ENCODE results near the gene WASF2. TPM values are rescaled to one million over a fixed set of nuclear protein-coding genes. Genes with fewer than 3 reads are reported as not detected.
A peak's percentile ranks its signal among the peaks of the same experiment; 100 is the strongest.

WASF2 gene
- total and polyA plus RNA-seq, 2 of the 4 experiments (the other 2 are of a cell fraction), result 7.9 to 45.4 TPM

DNA sequence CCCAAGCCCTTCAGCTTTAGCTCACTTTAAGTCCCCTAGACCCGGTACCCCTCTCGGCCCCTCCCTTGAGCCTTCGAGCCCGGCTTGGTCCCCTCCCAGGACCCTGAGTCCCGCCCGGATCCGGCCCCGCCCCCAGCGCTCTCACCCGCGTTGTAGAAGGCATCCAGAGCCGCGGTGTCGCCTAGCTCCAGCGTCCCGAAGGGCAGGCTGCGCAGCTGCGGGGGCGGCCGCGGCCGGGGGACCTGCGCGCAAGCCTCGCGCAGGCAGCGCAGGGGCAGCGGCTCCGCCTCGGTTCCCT lies 123.9 kb downstream of the WASF2 start:
- Histone ChIP-seq H3K4me3 (ENCODE audit: insufficient read depth, low read depth, low read length) (peak overlapping the region; percentile 77), H3K56ac (ENCODE audit: extremely low read depth, insufficient read depth, low read length) (peak overlapping the region; percentile 70; the same call in 1 of the 2 replicates), H2AK9ac (replicated peaks; ENCODE audit: low read depth, low read length, poor library complexity) (peak overlapping the region; percentile 91), H3K36me3 (ENCODE audit: control insufficient read depth, insufficient read depth, low read length) (peaks cover 24% of the 10 kb centered on the region), H2BK15ac (ENCODE audit: low read depth, low read length) (no peak overlapping the region), H4K8ac (ENCODE audit: low read depth in 2 of 2, low read length in 2 of 2) (peak overlapping the region; percentile 24 to 66; a peak in 2 of 4 replicates), H2BK20ac (ENCODE audit: low read depth, low read length) (no peak overlapping the region), H3K4ac (ENCODE audit: low read depth, low read length) (peak overlapping the region; percentile 91), H3K4me2 (ENCODE audit: low read depth, low read length) (peak overlapping the region; percentile 81), H3K23ac (ENCODE audit: low read depth, low read length) (no peak overlapping the region), H3K27ac (ENCODE audit: insufficient read depth, low read length) (peak overlapping the region; percentile 90), H3K14ac (replicated peaks; ENCODE audit: low read depth, low read length) (peak overlapping the region; percentile 86), H3K27me3 (ENCODE audit: control insufficient read depth, insufficient read depth, low read length) (no peaks in the 10 kb centered on the region), H3K9me3 (ENCODE audit: control insufficient read depth, insufficient read depth, low read length) (no peaks in the 10 kb centered on the region), H4K20me1 (ENCODE audit: insufficient read depth, low read length) (peaks cover 2% of the 10 kb centered on the region; the same call in 1 of the 2 replicates), H2AFZ (replicated peaks; ENCODE audit: low read length, poor library complexity) (peak overlapping the region; percentile 99), H3K4me1 (ENCODE audit: control insufficient read depth, insufficient read depth, low read length) (peaks cover 11% of the 10 kb centered on the region), H3K18ac (ENCODE audit: low read depth, low read length) (peak overlapping the region; percentile 38; the same call in 1 of the 2 replicates), H2AK5ac (ENCODE audit: low read depth, low read length) (no peak overlapping the region), H3K9me1 (ENCODE audit: insufficient read depth, low read length) (peaks cover 18% of the 10 kb centered on the region), H2BK120ac (ENCODE audit: low read depth, low read length) (peak overlapping the region; percentile 54; the same call in 1 of the 2 replicates), H4K5ac (ENCODE audit: low read depth, low read length) (0 out of 2 replicates have a peak overlapping the region, but pooled peaks have one; percentile 31), H3K9ac (ENCODE audit: low read depth, low read length) (peak overlapping the region; percentile 88), H2BK5ac (ENCODE audit: low read depth, low read length, poor library complexity, severe bottlenecking) (peak overlapping the region; percentile 84), H4K91ac (ENCODE audit: insufficient read depth, low read depth, low read length) (peak overlapping the region; percentile 58; the same call in 1 of the 2 replicates), H3K79me1 (ENCODE audit: low read depth in 1 of 2, low read length in 2 of 2) (peaks cover 6 to 24% of the 10 kb centered on the region in 2 experiments; a peak in 3 of 4 replicates)
- DNase-seq (peak; percentile 49), ATAC-seq (ENCODE audit: low read depth) (peak; percentile 69)
- POLR2A ChIA-PET (ENCODE audit: unreplicated experiment), result interaction anchor here (0.6 to 1.0 kb wide), 3 partner anchors 25 to 44 kb away, joined by 3 to 4 read pairs (median 3); partner anchors contain the start of gene TMEM222
- CTCF ChIA-PET, result interaction anchor here (0.6 to 2.3 kb wide), 9 partner anchors 11 to 70 kb away, joined by 3 to 9 read pairs (median 5); no protein-coding TSS in a partner anchor
- in situ Hi-C loops (cut with MboI; ENCODE audit: low sequenced_read_pairs), result no loop called here
- no peak for TF ChIP-seq RAD21 (IDR thresholded peaks at IDR 0.05; ENCODE audit: low read length)
- TF ChIP-seq CEBPB (IDR thresholded peaks at IDR 0.05; ENCODE audit: low read depth, low read length), result no peak
- TF ChIP-seq FOS (IDR thresholded peaks at IDR 0.05; ENCODE audit: low read depth, low read length), result no peak
- TF ChIP-seq RFX5 (IDR thresholded peaks at IDR 0.05; ENCODE audit: low read depth, low read length), result peak; percentile 51; the same call in 1 of the 2 replicates
- TF ChIP-seq MAFK (IDR thresholded peaks at IDR 0.05; ENCODE audit: low read depth, low read length), result no peak
- TF ChIP-seq, protein P1, sequence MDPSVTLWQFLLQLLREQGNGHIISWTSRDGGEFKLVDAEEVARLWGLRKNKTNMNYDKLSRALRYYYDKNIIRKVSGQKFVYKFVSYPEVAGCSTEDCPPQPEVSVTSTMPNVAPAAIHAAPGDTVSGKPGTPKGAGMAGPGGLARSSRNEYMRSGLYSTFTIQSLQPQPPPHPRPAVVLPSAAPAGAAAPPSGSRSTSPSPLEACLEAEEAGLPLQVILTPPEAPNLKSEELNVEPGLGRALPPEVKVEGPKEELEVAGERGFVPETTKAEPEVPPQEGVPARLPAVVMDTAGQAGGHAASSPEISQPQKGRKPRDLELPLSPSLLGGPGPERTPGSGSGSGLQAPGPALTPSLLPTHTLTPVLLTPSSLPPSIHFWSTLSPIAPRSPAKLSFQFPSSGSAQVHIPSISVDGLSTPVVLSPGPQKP (IDR thresholded peaks at IDR 0.05; ENCODE audit: borderline replicate concordance, low read depth, low read length), result no peak
- TF ChIP-seq SMC3 (IDR thresholded peaks at IDR 0.05; ENCODE audit: low read depth, low read length), result no peak
- TF ChIP-seq RCOR1 (IDR thresholded peaks at IDR 0.05; ENCODE audit: insufficient replicate concordance, low read length), result no peak
- TF ChIP-seq MXI1 (IDR thresholded peaks at IDR 0.05; ENCODE audit: borderline replicate concordance, low read depth, low read length), result no peak
- 0 out of 2 replicates have a peak, but pooled peaks have one; percentile 40 for TF ChIP-seq CHD1 (IDR thresholded peaks at IDR 0.05; ENCODE audit: low read depth, low read length)
- TF ChIP-seq NFE2L2 (IDR thresholded peaks at IDR 0.05; ENCODE audit: low read depth, low read length), result no peak
- TF ChIP-seq, protein P2, sequence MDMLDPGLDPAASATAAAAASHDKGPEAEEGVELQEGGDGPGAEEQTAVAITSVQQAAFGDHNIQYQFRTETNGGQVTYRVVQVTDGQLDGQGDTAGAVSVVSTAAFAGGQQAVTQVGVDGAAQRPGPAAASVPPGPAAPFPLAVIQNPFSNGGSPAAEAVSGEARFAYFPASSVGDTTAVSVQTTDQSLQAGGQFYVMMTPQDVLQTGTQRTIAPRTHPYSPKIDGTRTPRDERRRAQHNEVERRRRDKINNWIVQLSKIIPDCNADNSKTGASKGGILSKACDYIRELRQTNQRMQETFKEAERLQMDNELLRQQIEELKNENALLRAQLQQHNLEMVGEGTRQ (IDR thresholded peaks at IDR 0.05; ENCODE audit: low read depth, low read length), result no peak
- no peak for TF ChIP-seq BHLHE40 (IDR thresholded peaks at IDR 0.05; ENCODE audit: low read depth, low read length)
- no peak for TF ChIP-seq MAZ (IDR thresholded peaks at IDR 0.05; ENCODE audit: borderline replicate concordance, low read depth, low read length)
- TF ChIP-seq, protein P3, sequence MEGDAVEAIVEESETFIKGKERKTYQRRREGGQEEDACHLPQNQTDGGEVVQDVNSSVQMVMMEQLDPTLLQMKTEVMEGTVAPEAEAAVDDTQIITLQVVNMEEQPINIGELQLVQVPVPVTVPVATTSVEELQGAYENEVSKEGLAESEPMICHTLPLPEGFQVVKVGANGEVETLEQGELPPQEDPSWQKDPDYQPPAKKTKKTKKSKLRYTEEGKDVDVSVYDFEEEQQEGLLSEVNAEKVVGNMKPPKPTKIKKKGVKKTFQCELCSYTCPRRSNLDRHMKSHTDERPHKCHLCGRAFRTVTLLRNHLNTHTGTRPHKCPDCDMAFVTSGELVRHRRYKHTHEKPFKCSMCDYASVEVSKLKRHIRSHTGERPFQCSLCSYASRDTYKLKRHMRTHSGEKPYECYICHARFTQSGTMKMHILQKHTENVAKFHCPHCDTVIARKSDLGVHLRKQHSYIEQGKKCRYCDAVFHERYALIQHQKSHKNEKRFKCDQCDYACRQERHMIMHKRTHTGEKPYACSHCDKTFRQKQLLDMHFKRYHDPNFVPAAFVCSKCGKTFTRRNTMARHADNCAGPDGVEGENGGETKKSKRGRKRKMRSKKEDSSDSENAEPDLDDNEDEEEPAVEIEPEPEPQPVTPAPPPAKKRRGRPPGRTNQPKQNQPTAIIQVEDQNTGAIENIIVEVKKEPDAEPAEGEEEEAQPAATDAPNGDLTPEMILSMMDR (conservative IDR thresholded peaks at IDR 0.05; ENCODE audit: low read depth, low read length), result no peak
- TF ChIP-seq POLR2A (IDR thresholded peaks at IDR 0.05; ENCODE audit: low read depth, low read length), result no peak
- dilution Hi-C loops (cut with HindIII; ENCODE audit: low sequenced_read_pairs, unreplicated experiment), result no loop called here
- no TSS peak for BruUV-seq (replicated peaks)
- intact Hi-C loops (cut with micrococcal nuclease), result loop anchor here (2.0 kb wide), 1 partner anchor 65 kb away; no protein-coding TSS in a partner anchor
- WGBS, 2 experiments (ENCODE audit: extremely low coverage in 2 of 2, insufficient read length in 1 of 2), result 0% methylated on average over 27 of the region's 30 CpGs; no CpG with 5 or more reads in 1 of the 2 experiments
